ENCODE data around the gene CFAP119.

CFAP119 gene

DNA sequence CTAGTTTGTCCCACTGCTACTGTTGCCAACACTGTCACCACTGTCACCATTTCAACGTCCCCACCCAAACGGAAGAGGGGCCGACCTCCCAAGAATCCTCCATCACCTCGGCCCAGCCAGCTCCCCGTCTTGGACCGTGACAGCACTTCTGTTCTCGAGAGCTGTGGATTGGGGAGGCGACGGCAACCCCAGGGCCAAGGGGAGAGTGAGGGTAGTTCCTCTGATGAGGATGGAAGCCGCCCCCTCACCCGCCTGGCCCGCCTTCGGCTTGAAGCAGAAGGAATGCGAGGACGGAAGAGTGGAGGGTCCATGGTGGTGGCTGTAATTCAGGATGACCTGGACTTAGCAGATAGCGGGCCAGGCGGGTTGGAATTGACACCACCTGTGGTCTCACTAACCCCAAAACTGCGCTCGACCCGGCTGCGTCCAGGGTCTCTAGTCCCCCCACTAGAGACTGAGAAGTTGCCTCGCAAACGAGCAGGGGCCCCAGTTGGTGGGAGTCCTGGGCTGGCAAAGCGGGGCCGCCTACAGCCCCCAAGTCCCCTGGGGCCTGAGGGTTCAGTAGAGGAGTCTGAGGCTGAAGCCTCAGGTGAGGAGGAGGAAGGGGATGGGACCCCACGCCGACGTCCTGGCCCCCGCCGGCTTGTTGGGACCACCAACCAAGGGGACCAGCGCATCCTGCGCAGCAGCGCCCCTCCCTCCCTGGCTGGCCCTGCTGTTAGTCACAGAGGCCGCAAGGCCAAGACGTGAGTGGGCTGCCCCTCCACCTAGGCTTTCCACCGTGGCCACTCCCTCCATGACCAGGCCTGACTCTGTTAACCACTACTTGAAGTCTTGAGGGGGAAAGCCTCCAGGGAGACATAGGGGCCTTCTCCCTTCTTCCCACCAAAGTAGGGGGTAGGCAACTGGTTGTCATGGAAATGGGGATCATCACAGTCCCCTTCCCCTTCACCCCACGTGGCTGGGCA lies 22.6 kb downstream of the CFAP119 start:
- no peak for DNase-seq

DNA sequence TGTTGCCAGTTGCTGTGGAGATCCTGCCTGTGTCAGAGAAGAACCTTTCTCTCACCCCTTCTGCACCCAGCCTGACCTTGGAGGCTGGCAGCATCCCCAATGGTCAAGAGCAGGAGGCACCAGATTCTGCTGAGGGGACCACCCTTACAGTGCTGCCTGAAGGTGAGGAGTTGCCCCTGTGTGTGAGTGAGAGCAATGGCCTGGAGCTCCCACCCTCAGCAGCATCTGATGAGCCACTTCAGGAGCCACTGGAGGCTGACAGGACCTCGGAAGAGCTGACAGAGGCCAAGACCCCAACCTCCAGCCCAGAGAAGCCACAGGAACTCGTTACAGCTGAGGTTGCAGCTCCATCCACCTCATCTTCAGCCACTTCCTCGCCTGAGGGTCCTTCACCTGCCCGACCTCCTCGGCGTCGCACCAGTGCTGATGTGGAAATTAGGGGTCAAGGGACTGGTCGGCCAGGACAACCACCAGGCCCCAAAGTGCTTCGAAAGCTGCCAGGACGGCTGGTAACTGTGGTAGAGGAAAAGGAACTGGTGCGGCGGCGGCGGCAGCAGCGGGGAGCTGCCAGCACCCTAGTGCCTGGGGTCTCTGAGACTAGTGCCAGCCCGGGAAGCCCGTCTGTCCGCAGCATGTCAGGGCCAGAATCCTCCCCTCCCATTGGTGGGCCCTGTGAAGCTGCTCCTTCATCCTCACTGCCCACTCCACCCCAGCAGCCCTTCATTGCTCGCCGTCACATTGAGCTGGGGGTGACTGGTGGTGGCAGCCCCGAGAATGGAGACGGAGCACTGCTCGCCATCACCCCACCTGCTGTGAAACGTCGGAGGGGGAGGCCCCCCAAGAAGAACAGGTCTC lies 23.8 kb downstream of the CFAP119 start:
- DNase-seq, result no peak

DNA sequence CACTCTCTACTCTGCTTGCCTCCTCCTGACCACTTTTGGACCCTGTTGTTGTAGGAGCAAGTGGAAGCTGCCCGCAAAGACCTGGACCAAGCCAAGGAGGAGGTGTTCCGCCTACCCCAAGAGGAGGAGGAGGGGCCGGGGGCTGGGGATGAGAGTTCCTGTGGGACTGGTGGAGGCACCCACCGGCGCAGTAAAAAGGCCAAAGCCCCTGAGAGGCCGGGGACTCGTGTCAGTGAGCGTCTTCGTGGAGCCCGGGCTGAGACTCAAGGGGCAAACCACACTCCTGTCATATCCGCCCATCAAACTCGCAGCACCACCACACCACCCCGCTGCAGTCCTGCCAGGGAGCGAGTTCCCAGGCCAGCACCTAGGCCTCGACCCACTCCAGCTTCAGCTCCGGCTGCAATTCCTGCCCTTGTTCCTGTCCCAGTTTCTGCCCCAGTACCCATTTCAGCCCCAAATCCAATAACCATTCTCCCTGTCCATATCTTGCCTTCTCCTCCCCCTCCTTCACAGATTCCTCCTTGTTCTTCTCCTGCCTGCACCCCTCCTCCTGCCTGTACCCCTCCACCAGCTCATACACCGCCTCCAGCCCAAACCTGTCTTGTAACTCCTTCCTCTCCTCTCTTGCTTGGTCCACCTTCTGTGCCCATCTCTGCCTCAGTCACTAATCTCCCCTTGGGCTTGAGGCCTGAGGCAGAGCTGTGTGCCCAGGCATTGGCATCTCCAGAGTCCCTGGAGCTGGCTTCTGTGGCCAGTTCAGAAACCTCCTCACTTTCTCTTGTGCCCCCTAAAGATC lies 24.7 kb downstream of the CFAP119 start:
- DNase-seq, result no peak

DNA sequence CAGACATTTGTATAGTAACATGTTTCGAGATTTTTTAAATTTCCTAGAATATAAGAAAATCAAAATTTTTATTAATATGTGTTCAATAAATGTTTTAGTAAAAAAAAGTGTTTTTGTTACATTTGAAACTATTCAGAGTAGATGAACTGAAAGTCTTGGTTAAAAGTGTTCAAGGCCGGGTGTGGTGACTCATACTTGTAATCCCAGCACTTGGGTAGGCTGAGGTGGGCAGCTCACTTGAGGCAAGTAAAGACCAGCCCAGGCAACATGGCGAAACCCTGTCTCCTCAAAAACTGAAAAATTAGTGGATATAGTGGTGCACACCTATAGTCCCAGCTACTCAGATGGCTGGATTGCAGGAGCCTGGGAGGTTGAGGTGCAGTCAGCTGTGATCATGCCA lies 30.5 kb downstream of the CFAP119 start:
- no peak for DNase-seq

DNA sequence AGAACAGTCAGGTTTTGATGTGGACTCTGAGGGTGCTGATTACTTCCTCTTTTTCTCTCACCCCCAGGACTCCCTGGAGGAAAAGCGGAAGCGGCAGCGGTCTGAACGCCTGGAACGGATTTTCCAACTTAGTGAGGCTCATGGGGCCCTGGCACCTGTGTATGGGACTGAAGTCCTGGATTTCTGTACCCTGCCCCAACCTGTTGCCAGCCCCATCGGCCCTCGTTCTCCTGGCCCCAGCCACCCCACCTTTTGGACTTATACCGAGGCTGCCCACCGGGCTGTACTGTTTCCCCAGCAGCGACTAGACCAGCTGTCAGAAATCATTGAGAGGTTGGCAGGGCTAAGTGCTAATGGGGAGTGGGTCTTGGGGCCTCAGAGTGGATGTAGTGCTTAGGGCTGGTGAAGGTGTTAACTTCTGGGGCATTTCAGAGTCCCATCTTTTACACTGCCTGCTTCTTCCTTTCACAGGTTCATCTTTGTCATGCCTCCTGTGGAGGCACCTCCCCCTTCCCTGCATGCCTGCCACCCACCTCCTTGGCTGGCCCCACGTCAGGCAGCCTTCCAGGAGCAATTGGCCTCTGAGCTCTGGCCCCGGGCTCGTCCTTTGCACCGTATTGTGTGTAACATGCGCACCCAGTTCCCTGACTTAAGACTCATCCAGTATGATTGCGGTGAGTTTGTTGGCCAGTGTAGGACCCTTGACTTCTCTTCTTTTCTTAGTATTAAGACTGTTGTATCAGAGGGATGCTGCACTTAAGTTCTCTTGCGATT lies 32.8 kb downstream of the CFAP119 start:
- no peak for DNase-seq

DNA sequence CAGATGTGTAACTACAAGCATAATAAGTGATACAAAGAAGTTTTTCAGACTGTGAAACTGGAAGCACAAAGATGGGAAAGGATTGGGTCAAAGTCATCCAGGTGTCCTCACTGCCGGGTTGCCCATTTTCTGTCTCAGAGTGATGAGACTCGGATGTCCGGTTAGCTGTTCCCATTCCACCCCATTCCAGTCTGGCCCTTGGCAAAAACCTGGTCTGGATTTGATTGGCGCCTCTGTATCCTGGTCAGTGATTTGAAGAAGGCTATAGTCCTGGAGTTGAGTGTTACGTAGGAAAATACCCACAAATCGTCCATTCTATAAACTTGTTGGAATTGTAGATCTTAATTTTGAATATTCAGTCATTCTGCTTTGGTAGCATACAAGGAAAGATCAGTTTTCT lies 33.5 kb downstream of the CFAP119 start:
- no peak for DNase-seq

DNA sequence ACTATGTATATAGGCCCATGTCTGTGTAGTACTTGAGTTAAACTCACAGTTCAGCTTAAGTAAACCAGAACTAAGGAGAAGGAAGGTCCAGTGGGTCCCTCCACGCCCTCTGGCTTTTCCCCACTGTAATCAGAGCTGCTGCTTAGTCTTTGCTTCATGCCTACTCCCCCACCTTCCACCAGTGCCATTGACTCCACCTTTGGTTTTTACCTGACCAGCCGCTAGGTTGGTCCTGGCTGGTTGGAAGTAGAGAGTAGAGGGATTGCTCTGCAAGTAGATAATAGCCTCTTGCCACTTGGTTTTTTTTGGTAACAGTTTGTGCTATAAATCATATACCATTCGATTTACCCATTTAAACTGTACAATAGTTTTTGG lies 36.5 kb downstream of the CFAP119 start:
- no peak for DNase-seq

DNA sequence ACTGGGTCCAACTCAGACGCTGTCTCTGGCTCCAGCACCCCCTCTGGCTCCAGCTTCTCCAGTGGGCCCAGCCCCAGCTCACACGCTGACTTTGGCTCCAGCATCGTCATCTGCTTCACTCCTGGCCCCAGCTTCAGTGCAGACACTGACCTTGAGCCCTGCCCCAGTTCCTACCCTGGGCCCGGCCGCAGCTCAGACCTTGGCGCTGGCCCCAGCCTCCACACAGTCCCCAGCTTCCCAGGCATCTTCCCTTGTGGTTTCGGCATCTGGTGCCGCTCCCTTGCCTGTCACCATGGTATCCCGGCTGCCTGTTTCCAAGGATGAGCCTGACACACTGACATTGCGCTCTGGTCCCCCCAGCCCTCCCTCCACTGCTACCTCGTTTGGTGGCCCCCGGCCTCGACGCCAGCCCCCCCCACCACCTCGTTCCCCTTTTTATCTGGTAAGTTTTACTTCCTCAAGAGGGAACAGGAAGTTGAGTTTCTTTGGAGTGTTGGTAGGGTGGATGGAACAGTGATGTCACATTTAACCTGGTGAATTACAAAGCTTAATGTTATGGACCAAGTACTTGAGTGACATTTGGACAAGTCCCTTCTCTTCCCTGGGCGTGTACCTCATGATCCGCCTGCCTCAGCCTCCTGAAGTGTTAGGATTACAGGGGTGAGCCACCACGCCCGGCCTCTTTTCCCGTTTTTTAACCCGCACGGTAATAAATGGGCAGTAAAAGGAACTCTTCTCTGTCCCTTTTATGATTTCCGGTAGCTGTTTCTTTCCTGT lies 37.0 kb downstream of the CFAP119 start:
- DNase-seq, result no peak

DNA sequence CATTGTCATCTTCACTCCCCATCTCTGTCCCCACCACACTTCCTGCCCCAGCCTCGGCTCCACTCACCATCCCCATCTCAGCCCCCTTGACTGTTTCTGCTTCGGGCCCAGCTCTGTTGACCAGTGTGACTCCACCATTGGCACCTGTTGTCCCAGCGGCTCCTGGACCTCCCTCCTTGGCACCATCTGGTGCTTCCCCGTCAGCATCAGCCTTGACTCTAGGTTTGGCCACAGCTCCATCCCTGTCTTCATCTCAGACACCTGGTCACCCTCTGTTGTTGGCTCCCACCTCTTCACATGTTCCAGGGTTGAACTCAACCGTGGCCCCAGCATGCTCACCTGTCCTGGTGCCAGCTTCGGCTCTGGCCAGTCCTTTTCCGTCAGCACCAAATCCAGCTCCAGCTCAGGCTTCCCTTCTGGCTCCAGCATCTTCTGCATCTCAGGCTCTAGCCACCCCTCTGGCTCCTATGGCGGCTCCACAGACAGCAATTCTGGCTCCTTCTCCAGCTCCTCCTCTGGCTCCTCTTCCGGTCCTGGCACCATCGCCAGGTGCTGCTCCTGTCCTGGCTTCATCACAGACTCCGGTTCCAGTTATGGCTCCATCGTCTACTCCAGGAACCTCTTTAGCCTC lies 38.0 kb downstream of the CFAP119 start:
- DNase-seq, result no peak

DNA sequence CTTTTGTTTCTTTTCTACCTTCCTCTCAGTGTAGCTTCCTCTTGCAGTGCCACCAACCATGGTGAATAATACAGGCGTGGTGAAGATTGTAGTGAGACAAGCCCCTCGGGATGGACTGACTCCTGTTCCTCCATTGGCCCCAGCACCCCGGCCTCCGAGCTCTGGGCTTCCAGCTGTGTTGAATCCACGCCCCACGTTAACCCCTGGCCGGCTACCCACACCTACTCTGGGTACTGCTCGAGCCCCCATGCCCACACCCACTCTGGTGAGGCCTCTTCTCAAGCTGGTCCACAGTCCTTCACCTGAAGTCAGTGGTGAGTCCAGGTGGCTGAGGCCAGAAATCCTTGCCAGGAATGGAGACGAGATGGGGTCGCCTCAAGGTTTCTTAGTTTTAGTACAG lies 38.9 kb downstream of the CFAP119 start:
- DNase-seq, result no peak

DNA sequence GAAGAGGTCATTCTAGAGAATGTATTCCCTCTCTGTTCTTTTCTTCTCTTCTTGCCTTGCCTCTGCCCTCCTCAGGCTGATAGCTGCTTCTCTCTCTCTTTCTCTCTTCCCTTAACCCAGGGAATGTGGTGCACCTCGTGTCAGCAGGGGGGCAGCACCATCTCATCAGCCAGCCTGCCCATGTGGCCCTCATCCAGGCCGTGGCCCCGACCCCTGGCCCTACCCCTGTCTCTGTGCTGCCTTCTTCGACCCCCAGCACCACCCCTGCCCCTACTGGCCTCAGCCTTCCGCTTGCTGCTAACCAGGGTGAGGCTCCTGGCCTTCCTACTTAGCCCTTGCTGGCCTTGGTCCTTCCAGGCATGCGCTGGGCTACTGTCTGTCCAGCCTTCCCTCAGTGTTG lies 39.4 kb downstream of the CFAP119 start:
- no peak for DNase-seq

DNA sequence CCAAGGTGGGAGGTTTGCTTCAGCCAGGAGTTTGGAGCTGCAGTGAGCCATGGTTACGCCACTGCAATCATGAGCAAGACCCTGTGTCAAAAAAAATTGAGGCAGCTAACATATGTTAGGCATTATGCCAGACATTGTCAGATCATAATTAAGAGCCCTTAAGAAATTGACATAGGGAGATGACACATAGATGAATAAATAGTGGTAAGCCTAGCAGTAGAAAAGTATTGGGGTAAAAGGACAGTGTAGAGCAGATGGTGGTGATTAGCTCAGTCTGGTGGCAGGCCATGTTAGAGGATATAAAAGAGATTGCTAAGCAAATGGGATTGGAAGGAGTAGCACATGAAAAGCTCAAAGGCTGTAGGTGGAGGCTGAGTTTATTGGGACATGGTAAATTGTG lies 40.3 kb downstream of the CFAP119 start:
- DNase-seq, result no peak

DNA sequence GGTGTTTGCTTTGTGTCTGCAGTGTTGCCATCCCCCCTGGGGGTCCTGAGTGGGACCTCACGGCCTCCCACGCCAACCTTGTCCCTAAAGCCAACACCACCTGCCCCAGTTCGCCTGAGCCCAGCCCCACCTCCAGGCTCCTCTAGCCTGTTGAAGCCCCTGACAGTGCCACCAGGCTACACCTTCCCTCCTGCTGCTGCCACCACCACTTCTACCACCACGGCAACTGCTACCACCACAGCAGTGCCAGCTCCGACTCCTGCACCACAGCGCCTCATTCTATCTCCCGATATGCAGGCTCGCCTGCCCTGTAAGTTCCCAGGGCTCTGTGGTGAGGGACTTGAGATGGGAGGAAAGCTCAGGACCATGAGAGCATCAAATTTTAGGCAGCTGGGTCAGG lies 40.7 kb downstream of the CFAP119 start:
- DNase-seq, result no peak

DNA sequence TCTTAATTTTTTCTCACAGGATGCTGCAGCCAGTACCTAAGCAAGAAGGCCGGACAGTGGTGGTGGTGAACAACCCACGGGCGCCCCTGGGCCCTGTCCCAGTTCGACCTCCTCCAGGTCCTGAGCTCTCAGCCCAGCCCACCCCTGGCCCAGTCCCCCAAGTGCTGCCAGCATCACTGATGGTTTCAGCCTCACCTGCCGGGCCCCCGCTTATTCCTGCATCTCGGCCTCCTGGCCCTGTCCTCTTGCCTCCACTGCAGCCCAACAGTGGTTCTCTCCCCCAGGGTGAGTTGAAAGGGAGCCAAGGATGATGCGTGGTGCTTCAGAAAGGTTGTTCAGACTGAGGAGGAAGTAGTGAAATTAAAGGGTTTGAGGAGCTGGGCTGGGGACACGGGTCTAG lies 41.2 kb downstream of the CFAP119 start:
- no peak for DNase-seq

DNA sequence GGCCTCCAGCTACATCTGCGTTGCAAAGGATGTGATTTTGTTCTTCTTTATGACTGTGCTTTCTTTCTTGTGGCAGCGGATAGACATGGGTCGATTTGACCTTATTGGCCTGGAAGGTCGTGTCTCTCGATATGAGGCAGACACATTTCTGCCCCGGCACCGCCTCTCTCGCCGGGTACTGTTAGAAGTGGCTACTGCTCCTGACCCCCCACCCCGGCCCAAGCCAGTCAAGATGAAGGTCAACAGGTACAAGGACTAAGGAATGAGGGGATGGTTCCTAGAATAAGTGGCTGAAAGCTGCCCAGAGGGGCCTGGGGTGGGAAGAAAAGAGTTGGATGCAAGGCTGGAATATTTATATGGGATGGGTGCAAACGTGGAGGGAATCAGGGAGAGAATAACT lies 41.8 kb downstream of the CFAP119 start:
- no peak for DNase-seq

DNA sequence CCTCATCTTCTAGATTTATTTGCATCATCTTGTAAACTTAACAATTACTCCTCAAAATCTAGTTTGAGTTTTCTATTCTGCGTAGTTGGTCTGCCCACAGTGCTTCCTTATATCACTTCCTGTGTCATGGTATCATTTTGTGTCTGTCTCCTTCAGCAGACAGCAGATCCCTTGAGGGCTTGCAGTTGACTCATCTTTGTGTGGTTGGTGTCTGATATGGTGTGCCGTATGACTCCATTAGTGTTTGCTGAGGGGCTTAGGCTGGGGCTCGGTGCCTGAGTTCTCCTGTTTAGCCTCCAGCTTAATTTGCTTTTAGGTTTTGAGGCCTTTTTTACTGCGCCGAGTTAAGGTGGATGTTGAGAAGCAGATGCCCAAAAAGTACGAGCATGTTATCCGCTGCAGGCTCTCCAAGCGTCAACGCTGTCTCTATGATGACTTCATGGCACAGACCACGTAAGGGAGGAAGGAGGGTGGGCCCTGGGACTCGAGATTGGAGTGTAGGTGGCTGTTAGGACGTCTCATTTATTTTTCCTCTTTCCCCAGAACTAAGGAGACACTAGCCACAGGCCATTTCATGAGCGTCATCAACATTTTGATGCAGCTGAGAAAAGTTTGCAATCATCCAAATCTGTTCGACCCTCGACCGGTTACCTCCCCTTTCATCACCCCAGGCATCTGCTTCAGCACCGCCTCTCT lies 46.0 kb downstream of the CFAP119 start:
- DNase-seq, result no peak

DNA sequence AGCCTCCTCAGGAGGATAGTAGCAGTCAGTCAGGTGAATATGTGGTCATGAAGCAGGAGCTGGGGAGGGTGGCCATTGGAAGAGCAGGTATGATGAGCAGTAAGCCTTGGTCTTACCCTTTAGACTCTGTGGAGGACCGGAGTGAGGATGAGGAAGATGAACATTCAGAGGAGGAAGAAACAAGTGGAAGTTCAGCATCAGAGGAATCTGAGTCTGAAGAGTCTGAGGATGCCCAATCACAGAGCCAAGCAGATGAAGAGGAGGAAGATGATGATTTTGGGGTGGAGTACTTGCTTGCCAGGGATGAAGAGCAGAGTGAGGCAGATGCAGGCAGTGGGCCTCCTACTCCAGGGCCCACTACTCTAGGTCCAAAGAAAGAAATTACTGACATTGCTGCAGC lies 50.1 kb downstream of the CFAP119 start:
- DNase-seq, result no peak

DNA sequence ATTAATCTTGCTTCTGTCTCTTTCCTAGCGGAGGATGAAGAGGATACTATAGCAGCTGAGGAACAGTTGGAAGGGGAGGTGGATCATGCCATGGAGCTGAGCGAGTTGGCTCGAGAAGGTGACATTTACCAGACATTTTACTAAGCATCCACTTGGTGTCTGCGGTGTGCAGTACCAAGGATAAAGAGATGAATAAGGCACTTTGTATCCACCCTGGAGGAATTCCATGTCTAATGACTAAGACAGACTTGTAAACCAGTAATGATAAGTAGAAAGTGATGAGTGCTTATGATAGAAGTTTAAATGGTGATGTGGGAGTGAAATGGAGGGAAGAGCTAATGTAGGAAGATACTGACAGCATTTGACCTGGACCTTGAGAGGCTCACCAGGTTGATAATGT lies 50.9 kb downstream of the CFAP119 start:
- no peak for DNase-seq
